ENCODE measurements around the gene TCOF1.

DNA sequence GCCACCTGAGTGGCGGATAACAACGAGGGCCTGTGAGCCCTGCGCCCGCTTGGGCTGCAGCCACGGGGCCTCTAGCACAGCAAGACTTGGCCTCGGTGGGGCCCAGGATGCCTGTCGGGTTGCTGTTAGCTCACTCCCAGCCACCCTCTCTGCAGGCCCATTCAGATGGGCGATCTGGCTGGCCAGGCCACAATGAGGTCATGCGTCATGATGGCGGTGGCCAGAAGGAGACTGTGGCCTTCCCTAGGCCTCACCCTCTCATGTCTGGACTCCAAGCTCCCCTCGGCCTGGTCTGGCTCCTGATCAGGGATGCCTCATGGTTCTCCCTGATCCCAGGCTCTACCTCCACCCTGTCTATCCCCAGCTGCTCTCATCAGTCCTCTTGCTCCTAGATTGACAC lies 19.0 kb upstream of the TCOF1 start:
- TF ChIP-seq, protein P1, sequence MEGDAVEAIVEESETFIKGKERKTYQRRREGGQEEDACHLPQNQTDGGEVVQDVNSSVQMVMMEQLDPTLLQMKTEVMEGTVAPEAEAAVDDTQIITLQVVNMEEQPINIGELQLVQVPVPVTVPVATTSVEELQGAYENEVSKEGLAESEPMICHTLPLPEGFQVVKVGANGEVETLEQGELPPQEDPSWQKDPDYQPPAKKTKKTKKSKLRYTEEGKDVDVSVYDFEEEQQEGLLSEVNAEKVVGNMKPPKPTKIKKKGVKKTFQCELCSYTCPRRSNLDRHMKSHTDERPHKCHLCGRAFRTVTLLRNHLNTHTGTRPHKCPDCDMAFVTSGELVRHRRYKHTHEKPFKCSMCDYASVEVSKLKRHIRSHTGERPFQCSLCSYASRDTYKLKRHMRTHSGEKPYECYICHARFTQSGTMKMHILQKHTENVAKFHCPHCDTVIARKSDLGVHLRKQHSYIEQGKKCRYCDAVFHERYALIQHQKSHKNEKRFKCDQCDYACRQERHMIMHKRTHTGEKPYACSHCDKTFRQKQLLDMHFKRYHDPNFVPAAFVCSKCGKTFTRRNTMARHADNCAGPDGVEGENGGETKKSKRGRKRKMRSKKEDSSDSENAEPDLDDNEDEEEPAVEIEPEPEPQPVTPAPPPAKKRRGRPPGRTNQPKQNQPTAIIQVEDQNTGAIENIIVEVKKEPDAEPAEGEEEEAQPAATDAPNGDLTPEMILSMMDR (conservative IDR thresholded peaks at IDR 0.05; ENCODE audit: low read depth in 2 of 2), result no peak
- TF ChIP-seq EZH2 (IDR thresholded peaks at IDR 0.05; ENCODE audit: low read depth, unreplicated experiment), result no peak
- TF ChIP-seq, protein P2, sequence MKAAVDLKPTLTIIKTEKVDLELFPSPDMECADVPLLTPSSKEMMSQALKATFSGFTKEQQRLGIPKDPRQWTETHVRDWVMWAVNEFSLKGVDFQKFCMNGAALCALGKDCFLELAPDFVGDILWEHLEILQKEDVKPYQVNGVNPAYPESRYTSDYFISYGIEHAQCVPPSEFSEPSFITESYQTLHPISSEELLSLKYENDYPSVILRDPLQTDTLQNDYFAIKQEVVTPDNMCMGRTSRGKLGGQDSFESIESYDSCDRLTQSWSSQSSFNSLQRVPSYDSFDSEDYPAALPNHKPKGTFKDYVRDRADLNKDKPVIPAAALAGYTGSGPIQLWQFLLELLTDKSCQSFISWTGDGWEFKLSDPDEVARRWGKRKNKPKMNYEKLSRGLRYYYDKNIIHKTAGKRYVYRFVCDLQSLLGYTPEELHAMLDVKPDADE (IDR thresholded peaks at IDR 0.05), result no peak
- TF ChIP-seq POLR2AphosphoS5 (IDR thresholded peaks at IDR 0.05; ENCODE audit: low read depth), result no peak
- TF ChIP-seq, protein P3, sequence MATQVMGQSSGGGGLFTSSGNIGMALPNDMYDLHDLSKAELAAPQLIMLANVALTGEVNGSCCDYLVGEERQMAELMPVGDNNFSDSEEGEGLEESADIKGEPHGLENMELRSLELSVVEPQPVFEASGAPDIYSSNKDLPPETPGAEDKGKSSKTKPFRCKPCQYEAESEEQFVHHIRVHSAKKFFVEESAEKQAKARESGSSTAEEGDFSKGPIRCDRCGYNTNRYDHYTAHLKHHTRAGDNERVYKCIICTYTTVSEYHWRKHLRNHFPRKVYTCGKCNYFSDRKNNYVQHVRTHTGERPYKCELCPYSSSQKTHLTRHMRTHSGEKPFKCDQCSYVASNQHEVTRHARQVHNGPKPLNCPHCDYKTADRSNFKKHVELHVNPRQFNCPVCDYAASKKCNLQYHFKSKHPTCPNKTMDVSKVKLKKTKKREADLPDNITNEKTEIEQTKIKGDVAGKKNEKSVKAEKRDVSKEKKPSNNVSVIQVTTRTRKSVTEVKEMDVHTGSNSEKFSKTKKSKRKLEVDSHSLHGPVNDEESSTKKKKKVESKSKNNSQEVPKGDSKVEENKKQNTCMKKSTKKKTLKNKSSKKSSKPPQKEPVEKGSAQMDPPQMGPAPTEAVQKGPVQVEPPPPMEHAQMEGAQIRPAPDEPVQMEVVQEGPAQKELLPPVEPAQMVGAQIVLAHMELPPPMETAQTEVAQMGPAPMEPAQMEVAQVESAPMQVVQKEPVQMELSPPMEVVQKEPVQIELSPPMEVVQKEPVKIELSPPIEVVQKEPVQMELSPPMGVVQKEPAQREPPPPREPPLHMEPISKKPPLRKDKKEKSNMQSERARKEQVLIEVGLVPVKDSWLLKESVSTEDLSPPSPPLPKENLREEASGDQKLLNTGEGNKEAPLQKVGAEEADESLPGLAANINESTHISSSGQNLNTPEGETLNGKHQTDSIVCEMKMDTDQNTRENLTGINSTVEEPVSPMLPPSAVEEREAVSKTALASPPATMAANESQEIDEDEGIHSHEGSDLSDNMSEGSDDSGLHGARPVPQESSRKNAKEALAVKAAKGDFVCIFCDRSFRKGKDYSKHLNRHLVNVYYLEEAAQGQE (IDR thresholded peaks at IDR 0.05; ENCODE audit: unreplicated experiment), result no peak
- TF ChIP-seq EZH2phosphoT487 (IDR thresholded peaks at IDR 0.05; ENCODE audit: unreplicated experiment), result no peak
- TF ChIP-seq STAT1 (IDR thresholded peaks at IDR 0.05; ENCODE audit: unreplicated experiment), result no peak
- no peak for TF ChIP-seq ZNF114 (CRISPR knock-in tag; IDR thresholded peaks at IDR 0.05)
- TF ChIP-seq NANOG (IDR thresholded peaks at IDR 0.05; ENCODE audit: borderline replicate concordance), result no peak

Data from GM23338 (cell line).